DOHH2 (cell line): ENCODE data around the gene TMEM164.

Source experiments
- EZH2phosphoT487 ChIP-seq: fragments of 200-600 bp; sonication (generic); IDR thresholded peaks from 2 replicates; pipeline ENCODE4 v1.6.1; 2017; ENCODE audit warnings: borderline replicate concordance, mild to moderate bottlenecking, antibody characterized with exemption, low read length, moderate library complexity, mixed read lengths
- TF ChIP-seq, protein P1 (sequence below): fragments of 200-600 bp; sonication (generic); IDR thresholded peaks from one replicate; pipeline ENCODE4 v1.5.1; 2014; ENCODE audit warnings: antibody characterized with exemption, mild to moderate bottlenecking, low read depth, low read length; ENCODE audit not compliant: poor library complexity, severe bottlenecking

- no peak for TF ChIP-seq EZH2phosphoT487
- TF ChIP-seq, protein P1, sequence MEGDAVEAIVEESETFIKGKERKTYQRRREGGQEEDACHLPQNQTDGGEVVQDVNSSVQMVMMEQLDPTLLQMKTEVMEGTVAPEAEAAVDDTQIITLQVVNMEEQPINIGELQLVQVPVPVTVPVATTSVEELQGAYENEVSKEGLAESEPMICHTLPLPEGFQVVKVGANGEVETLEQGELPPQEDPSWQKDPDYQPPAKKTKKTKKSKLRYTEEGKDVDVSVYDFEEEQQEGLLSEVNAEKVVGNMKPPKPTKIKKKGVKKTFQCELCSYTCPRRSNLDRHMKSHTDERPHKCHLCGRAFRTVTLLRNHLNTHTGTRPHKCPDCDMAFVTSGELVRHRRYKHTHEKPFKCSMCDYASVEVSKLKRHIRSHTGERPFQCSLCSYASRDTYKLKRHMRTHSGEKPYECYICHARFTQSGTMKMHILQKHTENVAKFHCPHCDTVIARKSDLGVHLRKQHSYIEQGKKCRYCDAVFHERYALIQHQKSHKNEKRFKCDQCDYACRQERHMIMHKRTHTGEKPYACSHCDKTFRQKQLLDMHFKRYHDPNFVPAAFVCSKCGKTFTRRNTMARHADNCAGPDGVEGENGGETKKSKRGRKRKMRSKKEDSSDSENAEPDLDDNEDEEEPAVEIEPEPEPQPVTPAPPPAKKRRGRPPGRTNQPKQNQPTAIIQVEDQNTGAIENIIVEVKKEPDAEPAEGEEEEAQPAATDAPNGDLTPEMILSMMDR = no peak
Observed at GRCh38 chrX:110180928-110181310, 178.0 kb downstream of the TMEM164 start.
